ENCODE results near the gene CEP295NL.
A peak's percentile ranks its signal among the peaks of the same experiment; 100 is the strongest.

The CEP295NL gene

GRCh38 chr17:78896834-78897663 lies 6.0 kb downstream of the CEP295NL start:
- DNase-seq (ENCODE audit: low read depth, low spot score), result no peak
- no peak overlapping the region for H3K4me3 ChIP-seq
- no peaks in the 10 kb centered on the region for H3K9me3 ChIP-seq (ENCODE audit: low read depth, low read length)
- TF ChIP-seq EZH2 (IDR thresholded peaks at IDR 0.05) (no peak), POLR2AphosphoS5 (IDR thresholded peaks at IDR 0.05; ENCODE audit: borderline replicate concordance, low read depth, low read length) (no peak), FOXP2 (optimal IDR thresholded peaks at IDR 0.05; ENCODE audit: control extremely low read depth, extremely low read length, insufficient read depth) (no peak)
- no peak overlapping the region for H3K9ac ChIP-seq (ENCODE audit: insufficient read length)
- H3K36me3 ChIP-seq (ENCODE audit: insufficient read depth, low read length), result peaks cover 6% of the 10 kb centered on the region; the same call in 1 of the 2 replicates
- H3K27ac ChIP-seq, result no peak overlapping the region

- H3K27ac ChIP-seq, result no peak overlapping the region
Observed at GRCh38 chr17:78896091-78896833, 6.7 kb downstream of the CEP295NL start.

GRCh38 chr17:78895322-78895721 lies 7.7 kb downstream of the CEP295NL start:
- Histone ChIP-seq H3K9ac (ENCODE audit: insufficient read length) (no peak overlapping the region), H3K27ac (no peak overlapping the region), H3K4me3 (no peak overlapping the region), H3K36me3 (ENCODE audit: insufficient read depth, low read length) (no peaks in the 10 kb centered on the region), H3K9me3 (ENCODE audit: low read depth, low read length) (no peaks in the 10 kb centered on the region)
- no peak for TF ChIP-seq POLR2AphosphoS5 (IDR thresholded peaks at IDR 0.05; ENCODE audit: borderline replicate concordance, low read depth, low read length)
- no peak for TF ChIP-seq FOXP2 (optimal IDR thresholded peaks at IDR 0.05; ENCODE audit: control extremely low read depth, extremely low read length, insufficient read depth)
- no peak for TF ChIP-seq EZH2 (IDR thresholded peaks at IDR 0.05)
- DNase-seq (ENCODE audit: low read depth, low spot score), result no peak

More at GRCh38 chr17:78896091-78896833, 6.7 kb downstream of the CEP295NL start:
- H3K9me3 ChIP-seq (ENCODE audit: low read depth, low read length), result no peaks in the 10 kb centered on the region
- DNase-seq (ENCODE audit: low read depth, low spot score), result no peak
- peaks cover 6% of the 10 kb centered on the region; the same call in 1 of the 2 replicates for H3K36me3 ChIP-seq (ENCODE audit: insufficient read depth, low read length)
- TF ChIP-seq POLR2AphosphoS5 (IDR thresholded peaks at IDR 0.05; ENCODE audit: borderline replicate concordance, low read depth, low read length), result no peak
- TF ChIP-seq EZH2 (IDR thresholded peaks at IDR 0.05), result no peak
- no peak overlapping the region for H3K4me3 ChIP-seq
- no peak overlapping the region for H3K9ac ChIP-seq (ENCODE audit: insufficient read length)

- H3K36me3 ChIP-seq (ENCODE audit: insufficient read depth, low read length), result no peaks in the 10 kb centered on the region
- H3K27ac ChIP-seq, result 0 out of 2 replicates have a peak overlapping the region, but pooled peaks have one; percentile 1
- no peaks in the 10 kb centered on the region for H3K9me3 ChIP-seq (ENCODE audit: low read depth, low read length)
- H3K4me3 ChIP-seq, result no peak overlapping the region
- TF ChIP-seq EZH2 (IDR thresholded peaks at IDR 0.05) (no peak), FOXP2 (optimal IDR thresholded peaks at IDR 0.05; ENCODE audit: control extremely low read depth, extremely low read length, insufficient read depth) (no peak), POLR2AphosphoS5 (IDR thresholded peaks at IDR 0.05; ENCODE audit: borderline replicate concordance, low read depth, low read length) (no peak)
- DNase-seq (ENCODE audit: low read depth, low spot score), result no peak
- no peak overlapping the region for H3K9ac ChIP-seq (ENCODE audit: insufficient read length)
Observed at GRCh38 chr17:78893684-78894083, 9.3 kb downstream of the CEP295NL start.

- no peak for TF ChIP-seq EZH2 (IDR thresholded peaks at IDR 0.05)
- TF ChIP-seq FOXP2 (optimal IDR thresholded peaks at IDR 0.05; ENCODE audit: control extremely low read depth, extremely low read length, insufficient read depth), result no peak
- TF ChIP-seq POLR2AphosphoS5 (IDR thresholded peaks at IDR 0.05; ENCODE audit: borderline replicate concordance, low read depth, low read length), result no peak
- no peak overlapping the region for H3K9ac ChIP-seq (ENCODE audit: insufficient read length)
- 0 out of 2 replicates have a peak overlapping the region, but pooled peaks have one; percentile 91 for H3K27ac ChIP-seq
Observed at GRCh38 chr17:78892936-78893379, 10.0 kb downstream of the CEP295NL start.

GRCh38 chr17:78892520-78892919 lies 10.5 kb downstream of the CEP295NL start:
- Histone ChIP-seq H3K27ac (peak overlapping the region; percentile 91), H3K9me3 (ENCODE audit: low read depth, low read length) (no peaks in the 10 kb centered on the region)
- DNase-seq (ENCODE audit: low read depth, low spot score), result no peak

More at GRCh38 chr17:78892936-78893379, 10.0 kb downstream of the CEP295NL start:
- Histone ChIP-seq H3K36me3 (ENCODE audit: insufficient read depth, low read length) (no peaks in the 10 kb centered on the region), H3K4me3 (no peak overlapping the region), H3K9me3 (ENCODE audit: low read depth, low read length) (no peaks in the 10 kb centered on the region)
- no peak for DNase-seq (ENCODE audit: low read depth, low spot score)

GRCh38 chr17:78892062-78892456 lies 10.9 kb downstream of the CEP295NL start:
- Histone ChIP-seq H3K27ac (peak overlapping the region; percentile 91), H3K36me3 (ENCODE audit: insufficient read depth, low read length) (no peaks in the 10 kb centered on the region), H3K4me3 (peak overlapping the region; percentile 14), H3K9me3 (ENCODE audit: low read depth, low read length) (no peaks in the 10 kb centered on the region), H3K9ac (ENCODE audit: insufficient read length) (no peak overlapping the region)
- peak; percentile 19 for TF ChIP-seq FOXP2 (optimal IDR thresholded peaks at IDR 0.05; ENCODE audit: control extremely low read depth, extremely low read length, insufficient read depth)
- no peak for TF ChIP-seq EZH2 (IDR thresholded peaks at IDR 0.05)
- no peak for TF ChIP-seq POLR2AphosphoS5 (IDR thresholded peaks at IDR 0.05; ENCODE audit: borderline replicate concordance, low read depth, low read length)
- no peak for DNase-seq (ENCODE audit: low read depth, low spot score)

More at GRCh38 chr17:78892520-78892919, 10.5 kb downstream of the CEP295NL start:
- Histone ChIP-seq H3K36me3 (ENCODE audit: insufficient read depth, low read length) (no peaks in the 10 kb centered on the region), H3K4me3 (peak overlapping the region; percentile 14), H3K9ac (ENCODE audit: insufficient read length) (no peak overlapping the region)
- TF ChIP-seq EZH2 (IDR thresholded peaks at IDR 0.05), result no peak
- no peak for TF ChIP-seq FOXP2 (optimal IDR thresholded peaks at IDR 0.05; ENCODE audit: control extremely low read depth, extremely low read length, insufficient read depth)
- no peak for TF ChIP-seq POLR2AphosphoS5 (IDR thresholded peaks at IDR 0.05; ENCODE audit: borderline replicate concordance, low read depth, low read length)

GRCh38 chr17:78891406-78892061 lies 11.5 kb downstream of the CEP295NL start:
- H3K4me3 ChIP-seq, result no peak overlapping the region
- no peak overlapping the region for H3K9ac ChIP-seq (ENCODE audit: insufficient read length)
- H3K9me3 ChIP-seq (ENCODE audit: low read depth, low read length), result no peaks in the 10 kb centered on the region
- no peak for TF ChIP-seq FOXP2 (optimal IDR thresholded peaks at IDR 0.05; ENCODE audit: control extremely low read depth, extremely low read length, insufficient read depth)
- TF ChIP-seq POLR2AphosphoS5 (IDR thresholded peaks at IDR 0.05; ENCODE audit: borderline replicate concordance, low read depth, low read length), result no peak
- no peak for TF ChIP-seq EZH2 (IDR thresholded peaks at IDR 0.05)
- H3K36me3 ChIP-seq (ENCODE audit: insufficient read depth, low read length), result no peaks in the 10 kb centered on the region
- DNase-seq (ENCODE audit: low read depth, low spot score), result no peak
- peak overlapping the region; percentile 91 for H3K27ac ChIP-seq

All from SK-N-MC (cell line).